Skin epidermis (tissue), 12 donors: ENCODE measurements around the gene LARGE1.

Experiments
- H3K27ac ChIP-seq, 21 experiments: fragments of 200-600 bp; sonication (generic) in 11 of 21; one replicate each; pipeline ENCODE4 v1.5.0; 2020; ENCODE audit warnings: mild to moderate bottlenecking in 3 of 21, inconsistent platforms in 2 of 21, moderate library complexity in 2 of 21
- H3K4me3 ChIP-seq, 7 experiments: fragments of 200-600 bp; sonication (generic) in 2 of 7; one replicate each; pipeline ENCODE4 v1.5.0; 2020; ENCODE audit warnings: inconsistent platforms in 2 of 7, mild to moderate bottlenecking in 2 of 7, moderate library complexity in 1 of 7

Gene LARGE1

DNA sequence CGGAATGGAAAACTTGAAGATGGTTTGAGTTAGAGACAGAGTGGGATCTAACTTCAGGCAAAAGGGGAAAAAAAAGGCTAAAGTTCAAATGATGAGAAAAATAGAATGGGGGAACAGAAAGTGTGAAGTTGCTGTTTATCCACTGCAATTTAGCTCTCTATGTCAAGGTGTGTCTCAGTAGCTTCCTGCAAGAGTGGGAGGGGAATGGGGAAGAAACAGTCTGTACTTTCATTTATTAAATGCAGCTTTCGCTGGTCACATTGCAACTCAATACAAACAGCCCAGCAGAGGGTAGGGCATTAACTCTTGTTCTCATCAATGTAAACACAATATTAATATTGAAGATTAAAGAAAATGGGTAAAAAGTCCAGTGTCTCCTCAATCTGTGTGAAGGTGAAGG, 647.4 kb downstream of the LARGE1 start:
- Histone ChIP-seq H3K27ac (no peak overlapping the region), H3K4me3 (no peak overlapping the region)

DNA sequence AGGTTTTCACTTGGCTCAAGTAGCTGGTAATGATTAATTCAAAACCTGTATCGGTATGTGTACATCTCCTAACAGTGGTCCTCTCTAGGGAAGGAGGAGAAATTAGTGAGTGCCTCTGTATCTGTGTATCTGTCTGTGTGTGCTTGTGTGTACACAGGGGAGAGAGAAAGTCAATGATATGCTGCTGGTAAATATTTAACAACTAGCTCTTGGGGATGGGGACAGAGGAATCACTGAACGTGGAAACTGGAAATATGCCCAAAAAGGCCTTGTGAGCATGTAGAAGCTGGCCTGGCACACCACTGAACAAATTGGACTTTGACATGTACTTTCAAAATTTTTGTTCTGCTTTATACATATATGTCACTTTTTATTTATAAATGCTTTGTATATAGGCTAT, 648.1 kb downstream of the LARGE1 start:
- H3K27ac ChIP-seq, result no peak overlapping the region
- H3K4me3 ChIP-seq, result no peak overlapping the region

DNA sequence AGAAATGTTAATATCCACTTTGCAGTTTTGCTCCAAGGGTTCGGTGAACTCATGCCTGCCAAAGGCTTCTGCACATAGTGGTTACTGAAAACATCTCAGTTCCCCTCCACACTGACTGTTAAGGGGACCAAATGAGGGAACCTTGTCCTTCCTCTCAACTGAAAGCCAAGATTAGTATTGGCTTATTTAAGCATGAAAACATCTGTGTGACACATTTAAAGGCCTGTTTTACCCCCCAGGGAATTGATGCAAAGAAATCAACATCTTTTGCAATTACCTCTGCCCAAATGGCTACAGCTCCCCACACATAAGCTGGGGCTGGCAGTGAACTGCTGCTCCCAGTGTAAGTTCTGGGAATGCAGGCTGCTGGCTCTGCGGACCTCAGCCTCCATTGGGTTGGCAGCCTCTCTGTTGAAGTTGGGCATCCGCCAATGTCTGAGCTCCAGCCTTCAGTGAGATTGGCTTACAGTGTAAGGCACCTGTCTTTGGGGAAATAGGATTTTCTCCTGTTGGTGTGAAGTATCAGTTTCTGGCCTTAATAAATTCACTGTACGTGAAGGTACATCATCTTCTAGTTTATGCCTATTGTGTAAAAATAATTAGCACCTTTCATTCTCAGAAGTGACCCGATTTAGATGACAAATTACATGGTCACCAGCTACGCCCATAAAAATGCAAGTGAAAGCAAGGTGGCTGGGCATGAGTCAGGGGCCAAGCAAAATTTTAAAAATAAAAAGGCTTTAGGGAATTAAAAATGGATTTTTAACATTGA, 648.7 kb downstream of the LARGE1 start:
- Histone ChIP-seq H3K27ac (no peak overlapping the region), H3K4me3 (no peak overlapping the region)

DNA sequence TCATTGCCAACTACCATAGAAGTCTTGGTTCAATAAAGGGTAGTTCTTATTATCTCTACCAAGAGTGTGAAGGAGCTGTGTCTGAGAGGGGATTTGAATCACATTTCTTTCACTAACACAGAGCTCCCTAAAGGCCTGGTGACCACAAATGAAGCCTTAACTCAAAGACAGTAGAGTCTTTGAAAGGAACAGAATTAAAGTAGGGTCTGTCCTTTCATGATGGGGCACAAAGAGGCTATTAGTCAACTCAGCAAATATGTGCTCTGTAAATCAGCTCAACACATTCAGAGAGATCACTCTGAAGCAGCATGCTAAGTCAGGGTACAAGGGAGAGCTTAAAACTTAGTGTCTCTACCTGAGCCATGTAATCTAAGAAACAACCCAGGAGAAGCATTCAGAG, 649.7 kb downstream of the LARGE1 start:
- H3K27ac ChIP-seq, result no peak overlapping the region
- H3K4me3 ChIP-seq, result no peak overlapping the region

DNA sequence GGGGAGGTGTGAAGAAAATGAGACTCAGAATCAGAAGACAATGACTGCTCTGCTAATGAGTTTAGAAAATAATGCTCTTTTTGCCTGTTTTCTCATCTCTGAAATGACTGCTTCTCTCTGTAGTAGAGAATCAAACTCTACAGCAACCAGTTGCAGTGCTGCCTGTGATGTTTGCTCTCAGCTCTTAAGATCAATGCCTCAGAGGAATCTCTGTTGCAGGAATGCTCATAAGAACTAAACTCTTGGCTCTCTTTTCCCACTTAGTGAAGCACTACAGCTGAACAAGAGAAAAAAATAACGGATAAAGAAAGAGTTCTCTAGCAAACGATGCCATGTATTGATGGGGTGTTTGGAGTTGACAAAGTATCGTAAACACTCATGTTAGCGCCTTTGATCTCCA, 658.6 kb downstream of the LARGE1 start:
- no peak overlapping the region for H3K4me3 ChIP-seq
- H3K27ac ChIP-seq, result no peak overlapping the region

DNA sequence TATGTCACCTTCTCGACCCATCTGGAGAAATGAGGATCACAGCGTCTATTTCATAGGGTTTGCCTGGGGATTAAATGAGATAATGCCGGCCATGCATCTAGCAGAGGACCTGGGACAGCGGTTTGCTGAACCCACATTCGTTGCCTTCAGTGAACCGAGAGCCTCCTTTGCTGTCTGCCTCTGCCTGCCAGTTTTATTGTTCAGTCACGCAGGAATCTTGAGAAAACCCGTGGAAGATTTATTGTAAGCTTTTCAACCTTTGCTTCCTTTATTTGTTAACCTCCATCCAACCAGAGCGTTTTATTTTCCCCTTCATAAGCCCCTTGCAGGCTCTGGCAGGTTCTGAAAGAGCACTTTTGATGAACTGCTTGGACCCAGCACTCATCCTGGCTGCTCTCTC, 659.8 kb downstream of the LARGE1 start:
- no peak overlapping the region for H3K4me3 ChIP-seq
- H3K27ac ChIP-seq, result no peak overlapping the region

DNA sequence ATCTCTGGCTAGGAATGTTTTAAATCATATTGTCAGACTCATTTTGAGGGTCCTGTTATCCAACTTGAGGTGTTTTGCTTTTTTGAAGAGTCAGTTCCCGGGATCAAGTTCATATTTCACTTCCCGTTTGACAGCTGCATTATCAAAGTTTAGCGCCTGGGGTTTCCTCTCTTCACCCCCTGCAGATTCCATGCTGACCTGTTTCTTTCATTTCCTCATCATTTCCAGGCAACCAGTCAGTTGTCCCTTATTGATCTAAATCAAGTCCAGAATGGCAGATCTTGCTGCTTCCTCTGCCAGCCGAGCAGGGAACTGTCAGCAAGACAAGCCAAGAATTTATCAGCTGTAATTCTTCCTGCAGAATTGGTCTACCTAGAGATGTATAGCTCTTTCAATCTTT, 664.5 kb downstream of the LARGE1 start:
- no peak overlapping the region for H3K27ac ChIP-seq
- no peak overlapping the region for H3K4me3 ChIP-seq

DNA sequence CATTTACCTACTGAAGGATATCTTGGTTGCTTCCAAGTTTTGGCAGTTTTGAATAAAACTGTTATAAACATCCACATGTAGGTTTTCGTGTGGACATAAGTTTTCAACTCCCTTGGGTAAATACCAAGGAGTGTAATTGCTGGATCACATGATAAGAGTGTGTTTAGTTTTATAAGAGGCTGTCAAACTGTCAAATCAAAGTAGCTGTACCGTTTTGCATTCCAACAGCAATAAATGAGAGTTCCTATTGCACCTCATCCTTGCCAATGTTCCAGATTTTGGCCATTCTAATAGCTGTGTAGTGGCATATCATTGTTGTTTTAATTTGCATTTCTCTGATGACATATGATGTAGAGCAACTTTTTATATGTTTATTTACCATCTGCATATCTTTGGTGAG, 671.3 kb downstream of the LARGE1 start:
- no peak overlapping the region for H3K27ac ChIP-seq
- no peak overlapping the region for H3K4me3 ChIP-seq

DNA sequence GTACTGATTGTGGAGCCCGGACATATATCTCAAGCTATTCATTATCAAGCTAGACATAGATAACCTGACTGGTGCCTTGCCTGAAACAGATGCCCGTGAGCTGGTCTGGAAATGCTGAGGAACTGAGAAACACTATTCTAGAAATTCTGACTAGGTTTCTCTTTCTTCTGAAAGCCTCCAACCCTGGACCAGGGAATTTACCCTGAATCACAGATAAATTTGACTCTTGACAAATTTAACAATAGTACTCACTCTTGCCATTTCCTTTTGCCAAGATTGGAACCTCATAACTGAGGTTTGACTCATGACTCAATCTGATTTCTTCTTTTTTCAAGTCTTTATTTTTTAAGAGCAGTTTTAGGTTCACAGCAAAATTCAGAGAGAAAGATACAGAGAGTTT, 672.5 kb downstream of the LARGE1 start:
- Histone ChIP-seq H3K4me3 (no peak overlapping the region), H3K27ac (no peak overlapping the region)

DNA sequence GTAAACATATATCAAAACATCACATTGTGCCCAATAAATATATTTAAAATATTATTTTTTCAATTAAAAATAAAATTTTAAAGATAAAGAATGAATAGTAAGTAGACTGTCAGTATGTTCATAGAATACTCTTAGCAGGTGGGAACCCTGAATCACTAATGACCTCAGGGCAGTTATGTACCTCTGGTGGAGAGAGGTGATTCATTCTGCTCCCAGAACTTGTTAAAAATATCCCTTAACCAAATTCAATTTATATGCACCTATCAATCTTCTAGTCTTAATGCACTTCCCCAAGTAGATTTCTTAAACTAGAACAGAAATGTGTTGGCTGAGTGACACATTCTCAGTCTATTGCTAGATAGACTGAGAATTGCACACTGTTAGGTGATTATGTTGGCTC, 678.2 kb downstream of the LARGE1 start:
- H3K27ac ChIP-seq, result no peak overlapping the region
- no peak overlapping the region for H3K4me3 ChIP-seq

DNA sequence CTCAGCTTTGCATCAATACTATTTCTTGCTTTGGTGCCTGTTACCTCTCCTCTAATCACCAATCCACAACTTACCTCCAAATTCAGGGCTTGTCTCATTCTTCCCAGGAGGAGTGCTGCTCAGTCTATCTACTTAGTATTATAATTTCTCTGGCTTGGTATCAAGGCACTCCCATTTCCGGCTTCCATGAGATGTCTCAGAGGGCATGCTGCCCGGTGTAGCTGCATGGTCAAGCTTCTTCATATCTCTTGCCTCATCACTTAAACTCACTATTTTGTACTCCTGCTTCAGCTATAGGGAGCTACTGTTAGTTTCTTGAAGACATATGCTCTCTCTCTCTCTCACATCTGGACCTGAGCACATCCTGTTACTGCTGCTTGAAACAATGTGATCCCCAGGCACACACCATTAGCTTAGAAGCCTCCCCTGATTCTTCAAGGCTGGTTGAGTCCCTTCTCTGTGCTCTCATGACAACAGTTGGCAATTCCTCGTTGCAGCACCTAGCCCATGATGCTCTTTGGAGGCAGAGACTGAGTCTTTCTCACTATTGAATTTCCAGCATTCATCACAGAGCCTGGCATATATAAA, 679.3 kb downstream of the LARGE1 start:
- Histone ChIP-seq H3K4me3 (no peak overlapping the region), H3K27ac (no peak overlapping the region)

DNA sequence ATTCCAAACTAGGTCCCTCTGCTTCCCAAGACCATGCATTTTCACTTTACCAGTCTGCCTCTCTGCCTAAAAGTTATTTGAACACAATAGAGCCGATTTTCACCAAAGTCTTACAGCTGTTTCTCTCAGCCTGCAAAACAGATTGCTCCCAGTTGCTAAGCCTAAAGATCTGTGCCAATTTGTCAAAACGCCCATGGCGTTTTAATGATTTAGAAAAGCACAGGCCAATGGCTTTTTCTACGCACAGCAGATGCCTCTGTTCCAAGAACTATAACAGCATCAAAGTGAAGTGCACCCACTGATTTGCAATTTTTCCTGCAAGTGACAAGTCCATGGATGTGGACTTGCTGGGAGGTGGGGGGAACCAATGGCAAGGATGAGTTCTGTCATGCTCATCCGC, 688.2 kb downstream of the LARGE1 start:
- Histone ChIP-seq H3K27ac (no peak overlapping the region), H3K4me3 (no peak overlapping the region)

DNA sequence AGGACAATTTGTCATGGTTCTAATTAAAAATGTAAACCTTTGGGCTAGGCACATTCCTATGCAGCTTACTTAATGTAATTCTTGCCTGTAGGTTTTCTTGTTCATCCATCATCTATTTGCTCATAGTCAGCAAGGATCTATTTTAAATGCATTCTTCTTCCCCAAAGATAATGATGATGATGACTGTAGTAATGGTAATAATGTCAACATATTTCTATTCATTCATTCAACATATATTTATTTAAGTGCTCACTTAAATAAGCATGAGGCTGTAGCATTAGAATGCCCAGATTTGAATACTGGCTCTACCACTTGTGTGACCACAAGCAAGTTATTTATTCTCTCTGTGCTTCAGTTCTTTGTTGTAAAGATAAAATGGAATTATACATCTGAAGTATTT, 692.5 kb downstream of the LARGE1 start:
- Histone ChIP-seq H3K4me3 (no peak overlapping the region), H3K27ac (no peak overlapping the region)

DNA sequence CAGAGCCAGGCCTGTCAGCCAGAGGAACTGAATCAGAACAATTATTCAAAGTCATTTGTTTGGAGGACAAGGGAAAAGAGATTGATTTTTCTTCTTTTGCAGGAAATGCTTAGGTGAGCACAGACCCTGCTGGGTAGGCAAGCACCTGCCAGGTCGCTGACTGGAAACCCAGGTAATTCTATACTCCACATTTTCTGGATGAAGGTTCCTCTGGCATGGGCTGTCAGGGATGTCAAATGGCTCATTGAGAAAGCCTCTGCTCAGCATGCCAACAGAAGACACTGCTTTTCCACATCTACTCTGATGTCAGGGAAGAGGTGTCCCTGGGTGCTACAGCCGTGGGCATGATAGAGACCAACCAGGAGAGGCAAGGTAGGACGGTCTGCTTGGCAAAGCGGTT, 695.4 kb downstream of the LARGE1 start:
- Histone ChIP-seq H3K4me3 (no peak overlapping the region), H3K27ac (no peak overlapping the region)
